DOHH2 (cell line): ENCODE measurements around the gene LIFR.

Experiments
- EZH2phosphoT487 ChIP-seq: fragments of 200-600 bp; sonication (generic); IDR thresholded peaks from 2 replicates; pipeline ENCODE4 v1.6.1; 2017; ENCODE audit warnings: borderline replicate concordance, mild to moderate bottlenecking, antibody characterized with exemption, low read length, moderate library complexity, mixed read lengths
- TF ChIP-seq, protein P1 (sequence below): fragments of 200-600 bp; sonication (generic); IDR thresholded peaks from one replicate; pipeline ENCODE4 v1.5.1; 2014; ENCODE audit warnings: antibody characterized with exemption, mild to moderate bottlenecking, low read depth, low read length; ENCODE audit not compliant: poor library complexity, severe bottlenecking

- TF ChIP-seq EZH2phosphoT487: no peak
- TF ChIP-seq, protein P1, sequence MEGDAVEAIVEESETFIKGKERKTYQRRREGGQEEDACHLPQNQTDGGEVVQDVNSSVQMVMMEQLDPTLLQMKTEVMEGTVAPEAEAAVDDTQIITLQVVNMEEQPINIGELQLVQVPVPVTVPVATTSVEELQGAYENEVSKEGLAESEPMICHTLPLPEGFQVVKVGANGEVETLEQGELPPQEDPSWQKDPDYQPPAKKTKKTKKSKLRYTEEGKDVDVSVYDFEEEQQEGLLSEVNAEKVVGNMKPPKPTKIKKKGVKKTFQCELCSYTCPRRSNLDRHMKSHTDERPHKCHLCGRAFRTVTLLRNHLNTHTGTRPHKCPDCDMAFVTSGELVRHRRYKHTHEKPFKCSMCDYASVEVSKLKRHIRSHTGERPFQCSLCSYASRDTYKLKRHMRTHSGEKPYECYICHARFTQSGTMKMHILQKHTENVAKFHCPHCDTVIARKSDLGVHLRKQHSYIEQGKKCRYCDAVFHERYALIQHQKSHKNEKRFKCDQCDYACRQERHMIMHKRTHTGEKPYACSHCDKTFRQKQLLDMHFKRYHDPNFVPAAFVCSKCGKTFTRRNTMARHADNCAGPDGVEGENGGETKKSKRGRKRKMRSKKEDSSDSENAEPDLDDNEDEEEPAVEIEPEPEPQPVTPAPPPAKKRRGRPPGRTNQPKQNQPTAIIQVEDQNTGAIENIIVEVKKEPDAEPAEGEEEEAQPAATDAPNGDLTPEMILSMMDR: no peak
Measured at GRCh38 chr5:38569180-38569579, 12.7 kb upstream of the LIFR start.
